GM18505 (cell line): Measurements from ENCODE around the gene PYHIN1.

Source experiments
- ATAC-seq: cut with Tn5 transposase; IDR thresholded peaks from one replicate; pipeline ENCODE4 v1.9.1; 2021; ENCODE audit not compliant: unreplicated experiment
- POLR2A ChIP-seq: IDR thresholded peaks from 4 replicates; pipeline ENCODE4 v1.6.1; 2011; ENCODE audit warnings: borderline replicate concordance; ENCODE audit not compliant: insufficient read depth, insufficient read length; ENCODE audit errors: extremely low read depth

The PYHIN1 gene

GRCh38 chr1:158931055-158931737 lies at the start of gene PYHIN1:
TSS of gene PYHIN1 (plus strand) at chr1:158931552. CDS start at chr1:158936911, 5,359 bp downstream.
- ATAC-seq: no peak
- no peak for TF ChIP-seq POLR2A

- no peak for ATAC-seq
- TF ChIP-seq POLR2A: no peak
These were observed 37.7 kb upstream of the PYHIN1 start for GRCh38 chr1:158893654-158894053.

- no peak for ATAC-seq
- TF ChIP-seq POLR2A: no peak
These were observed 32.6 kb upstream of the PYHIN1 start for GRCh38 chr1:158898722-158899121.

GRCh38 chr1:158901623-158902022 lies 29.7 kb upstream of the PYHIN1 start:
- TF ChIP-seq POLR2A: no peak
- ATAC-seq: no peak

DNA sequence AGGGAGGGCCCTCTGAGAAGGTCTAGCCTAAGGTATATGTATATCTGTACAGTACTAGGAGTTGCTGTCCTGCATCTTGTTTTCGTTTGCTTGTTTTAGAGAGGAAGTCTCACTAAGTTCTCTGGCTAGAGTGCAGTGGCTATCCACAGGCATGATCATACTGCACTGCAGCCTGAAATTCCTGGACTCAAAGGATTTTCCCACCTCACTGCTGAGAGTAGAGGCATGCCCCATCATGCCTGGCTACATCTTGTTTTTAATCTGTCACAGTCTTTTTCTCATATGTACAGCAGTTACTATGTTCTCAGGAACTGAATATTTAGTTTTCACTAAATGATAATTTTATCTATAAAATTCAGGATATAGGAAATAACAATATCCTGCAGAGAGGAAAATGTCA lies 15.3 kb upstream of the PYHIN1 start:
- ATAC-seq: no peak
- TF ChIP-seq POLR2A: no peak

DNA sequence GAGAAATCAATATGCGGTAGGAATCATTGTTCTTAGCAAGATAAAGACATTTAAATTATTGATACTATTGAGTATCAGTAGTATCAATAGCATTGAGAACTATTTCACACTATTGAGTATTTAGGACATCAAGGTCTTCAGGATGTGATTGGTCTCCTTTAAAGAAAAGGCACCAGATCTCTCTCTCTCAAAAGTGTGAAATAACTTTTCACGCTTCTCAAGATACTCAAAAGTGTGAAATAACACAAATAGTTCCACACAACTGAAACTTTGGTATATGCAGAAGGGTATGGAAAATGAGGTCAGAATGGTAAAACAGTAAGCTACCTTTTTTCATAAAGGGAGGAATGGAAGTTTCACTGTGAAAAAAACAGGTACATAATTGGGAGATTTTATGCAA lies 6.7 kb upstream of the PYHIN1 start:
- TF ChIP-seq POLR2A: no peak
- no peak for ATAC-seq

DNA sequence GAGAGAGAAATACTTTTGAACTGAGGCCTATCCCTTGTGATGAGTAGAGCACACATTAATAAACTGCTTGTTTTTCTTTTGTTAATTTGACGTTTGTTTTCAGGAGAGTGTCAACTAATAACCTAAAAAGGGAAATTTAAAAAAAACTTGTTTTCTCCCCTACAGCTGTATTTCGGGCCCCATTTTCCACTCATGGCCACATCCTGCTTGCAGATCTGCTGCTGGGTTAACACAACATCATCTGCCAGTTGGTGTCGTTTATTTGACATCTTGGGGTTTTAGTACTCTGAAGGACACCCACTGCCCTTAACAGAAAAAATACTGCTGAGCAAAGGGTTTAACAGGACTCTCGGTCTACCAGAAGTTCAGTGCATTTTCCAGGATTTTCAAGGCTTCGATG lies 848 bp upstream of the PYHIN1 start:
- TF ChIP-seq POLR2A: no peak
- no peak for ATAC-seq

DNA sequence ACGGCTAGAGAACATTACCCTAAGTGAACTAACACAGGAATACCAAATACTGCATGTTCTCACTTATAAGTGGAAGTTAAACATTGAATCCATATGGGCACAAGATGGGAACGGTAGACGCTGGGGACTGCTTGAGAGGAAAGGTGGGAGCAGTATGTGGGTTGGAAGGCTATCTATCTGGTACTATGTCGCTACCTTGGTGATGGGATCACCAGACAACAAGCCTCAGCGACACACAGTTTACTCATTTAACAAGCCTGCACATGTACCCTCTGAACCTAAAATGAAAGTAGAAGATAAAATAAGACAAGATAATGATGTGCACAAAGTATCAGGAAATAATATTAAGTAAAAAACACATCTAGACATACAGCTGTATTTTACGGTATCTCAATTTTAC lies 819 bp downstream of the PYHIN1 start:
- ATAC-seq: no peak
- TF ChIP-seq POLR2A: no peak

DNA sequence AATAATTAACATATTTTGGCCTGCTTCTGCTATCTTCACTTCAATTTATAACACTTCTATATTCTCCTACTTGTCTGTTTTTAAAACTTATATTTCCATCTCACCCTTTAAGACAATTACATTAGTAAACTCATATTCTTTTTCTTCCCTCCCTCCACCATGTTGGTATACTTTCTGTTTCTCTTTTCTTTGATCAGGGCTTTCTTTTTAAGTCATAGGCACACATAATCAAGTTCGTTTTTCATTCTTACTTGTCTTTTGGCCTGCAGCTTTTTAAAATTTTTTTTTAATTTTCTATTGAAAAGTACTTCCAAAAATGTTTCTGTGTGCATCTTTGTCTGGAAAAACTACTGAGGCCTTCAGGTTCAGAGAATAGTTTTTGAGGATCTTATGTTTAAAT lies 2.3 kb downstream of the PYHIN1 start:
- no peak for TF ChIP-seq POLR2A
- ATAC-seq: no peak

DNA sequence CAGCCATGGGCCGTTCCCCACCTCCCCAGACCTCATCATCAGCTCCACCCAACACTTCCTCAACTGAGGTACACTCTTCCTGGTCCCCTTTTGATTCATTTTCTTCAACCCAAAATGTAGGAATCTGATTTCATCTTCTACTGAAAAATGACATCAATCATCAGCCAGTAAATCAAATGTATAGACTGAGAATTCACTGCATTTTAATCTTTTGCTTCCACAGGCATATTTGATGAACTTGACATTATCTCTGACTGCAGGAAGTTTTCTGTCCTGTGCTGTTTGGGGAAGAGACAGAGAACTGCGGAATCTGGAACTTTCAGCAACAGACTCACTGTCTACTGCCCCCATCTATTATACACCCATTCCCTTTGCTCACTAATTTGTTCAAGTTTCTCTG lies 7.8 kb downstream of the PYHIN1 start:
- no peak for ATAC-seq
- no peak for TF ChIP-seq POLR2A

DNA sequence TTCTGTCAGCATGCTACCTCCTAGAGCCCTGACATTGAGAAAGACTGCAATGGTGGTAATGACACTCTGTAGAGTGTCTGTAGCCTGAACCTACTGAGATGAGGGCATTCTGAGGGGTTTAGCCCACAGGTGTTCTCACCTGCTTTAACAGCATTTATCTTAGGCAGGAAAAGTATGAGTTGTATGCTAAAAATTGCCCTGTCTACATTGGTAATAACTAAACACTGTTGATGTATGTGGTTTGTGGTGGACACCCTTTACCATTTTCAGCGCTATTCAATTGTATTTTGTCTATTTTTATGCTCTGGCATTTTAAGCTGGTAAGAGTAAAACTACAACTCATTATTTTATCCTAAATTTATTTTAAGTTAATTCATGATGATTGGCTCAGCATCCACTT lies 10.0 kb downstream of the PYHIN1 start:
- no peak for TF ChIP-seq POLR2A
- ATAC-seq: no peak

DNA sequence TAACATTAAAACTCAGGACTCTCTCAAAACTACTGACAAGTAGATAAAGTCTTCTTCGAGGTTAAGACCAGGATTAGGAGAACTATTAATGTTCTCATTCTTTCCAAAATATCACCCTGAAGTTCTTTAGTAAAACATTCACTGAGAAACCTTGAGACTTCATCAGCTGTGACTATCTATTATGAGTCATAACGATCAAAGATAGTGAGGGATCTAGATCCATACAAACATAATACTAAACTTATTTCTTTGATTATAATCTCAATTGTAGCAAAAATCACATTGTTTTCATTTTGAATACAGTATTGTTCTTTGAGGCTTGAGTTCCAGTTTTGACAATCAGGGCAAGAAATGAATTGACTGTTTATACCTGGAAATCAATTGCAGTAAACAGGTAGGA lies 11.1 kb downstream of the PYHIN1 start:
- TF ChIP-seq POLR2A: no peak
- no peak for ATAC-seq

DNA sequence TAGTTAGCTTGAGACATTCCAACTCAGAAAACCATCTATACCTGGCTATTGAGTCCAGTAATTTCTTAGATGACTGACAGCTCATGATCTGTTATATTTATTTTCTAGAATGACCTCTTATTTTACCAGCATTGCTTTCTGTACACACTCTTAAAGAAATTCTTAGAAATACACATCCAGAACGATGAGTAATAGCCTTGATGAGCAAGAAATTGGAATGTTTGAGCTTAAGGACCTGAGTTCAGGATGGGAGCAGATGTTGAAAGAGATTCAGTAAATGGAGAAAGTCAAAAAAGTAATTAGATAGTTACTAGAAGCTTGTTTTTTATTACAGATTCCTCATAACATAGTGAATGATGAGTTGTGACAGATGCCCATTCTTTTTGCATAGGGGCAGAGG lies 11.7 kb downstream of the PYHIN1 start:
- TF ChIP-seq POLR2A: no peak
- ATAC-seq: no peak

GRCh38 chr1:158945061-158945460 lies 13.7 kb downstream of the PYHIN1 start:
- no peak for ATAC-seq
- no peak for TF ChIP-seq POLR2A

GRCh38 chr1:158946785-158947184 lies 15.4 kb downstream of the PYHIN1 start:
- no peak for TF ChIP-seq POLR2A
- ATAC-seq: no peak
